RWPE2 (cell line): ENCODE results near the gene KCNMB3.

ENCODE experiments used
- ATAC-seq: fragments of 200-7000 bp; cut with Tn5 transposase; 3 replicates; pipeline ENCODE4 v1.9.1; 2021; ENCODE audit warnings: low read depth
- DNase-seq: peaks from one replicate; pipeline ENCODE4 v3.0.0-alpha.2; 2020; ENCODE audit warnings: low spot score
- H3K27ac ChIP-seq: fragments of 450-650 bp; 2 replicates; pipeline ENCODE4 v1.5.1; 2017; ENCODE audit warnings: mild to moderate bottlenecking; ENCODE audit not compliant: poor library complexity, severe bottlenecking
- H3K27me3 ChIP-seq: fragments of 250-450 bp; sonication (Bioruptor Pico); 2 replicates; pipeline ENCODE4 v1.5.1; 2021; ENCODE audit warnings: mild to moderate bottlenecking, moderate library complexity; ENCODE audit not compliant: insufficient read depth, poor library complexity, severe bottlenecking
- H3K36me3 ChIP-seq: fragments of 250-450 bp; sonication (Bioruptor Pico); 2 replicates; pipeline ENCODE4 v1.5.1; 2020; ENCODE audit warnings: low read depth, mild to moderate bottlenecking, moderate library complexity
- H3K4me1 ChIP-seq: fragments of 250-450 bp; sonication (Bioruptor Pico); 2 replicates; pipeline ENCODE4 v1.5.1; 2021; ENCODE audit warnings: mild to moderate bottlenecking, moderate library complexity; ENCODE audit not compliant: insufficient read depth, poor library complexity, severe bottlenecking
- H3K4me3 ChIP-seq: fragments of 250-450 bp; sonication (Bioruptor Pico); 2 replicates; pipeline ENCODE4 v1.5.1; 2021; ENCODE audit warnings: mild to moderate bottlenecking, moderate library complexity; ENCODE audit not compliant: severe bottlenecking
- H3K9me3 ChIP-seq: fragments of 250-450 bp; sonication (Bioruptor Pico); 2 replicates; pipeline ENCODE4 v1.5.1; 2021; ENCODE audit warnings: mild to moderate bottlenecking, moderate library complexity; ENCODE audit not compliant: severe bottlenecking
- CTCF ChIP-seq: fragments of 450-650 bp; IDR thresholded peaks from one replicate; pipeline ENCODE4 v1.5.1; 2017; ENCODE audit warnings: mild to moderate bottlenecking, moderate library complexity; ENCODE audit not compliant: poor library complexity, severe bottlenecking

The KCNMB3 gene

GRCh38 chr3:179250803-179251476 lies at the start of gene KCNMB3:
Gene KCNMB3, minus strand, starts transcription at chr3:179251114. Its CDS starts 124 bp downstream, at chr3:179250990.
- Histone ChIP-seq H3K36me3 (no peaks in the 10 kb centered on the region), H3K27me3 (no peaks in the 10 kb centered on the region), H3K27ac (no peak within 1 kb of the TSS), H3K9me3 (no peaks in the 10 kb centered on the region), H3K4me3 (no peak within 1 kb of the TSS), H3K4me1 (no peaks in the 10 kb centered on the region)
- ATAC-seq (no peak), DNase-seq (no peak)
- TF ChIP-seq CTCF = no peak

- H3K27ac ChIP-seq = no peak overlapping the region
- no peaks in the 10 kb centered on the region for H3K27me3 ChIP-seq
- no peaks in the 10 kb centered on the region for H3K36me3 ChIP-seq
- H3K4me1 ChIP-seq = no peaks in the 10 kb centered on the region
- TF ChIP-seq CTCF = no peak
- ATAC-seq (no peak), DNase-seq (no peak)
- H3K4me3 ChIP-seq = no peak overlapping the region
- H3K9me3 ChIP-seq = no peaks in the 10 kb centered on the region
These were observed 49.2 kb upstream of the KCNMB3 start for GRCh38 chr3:179299999-179300613.

GRCh38 chr3:179299316-179299715 lies 48.4 kb upstream of the KCNMB3 start:
- no peak for TF ChIP-seq CTCF
- Histone ChIP-seq H3K27me3 (no peaks in the 10 kb centered on the region), H3K4me3 (no peak overlapping the region), H3K36me3 (no peaks in the 10 kb centered on the region), H3K4me1 (no peaks in the 10 kb centered on the region), H3K9me3 (no peaks in the 10 kb centered on the region), H3K27ac (no peak overlapping the region)
- ATAC-seq (no peak), DNase-seq (no peak)

- no peaks in the 10 kb centered on the region for H3K4me1 ChIP-seq
- no peak overlapping the region for H3K27ac ChIP-seq
- no peaks in the 10 kb centered on the region for H3K36me3 ChIP-seq
- TF ChIP-seq CTCF = no peak
- no peak overlapping the region for H3K4me3 ChIP-seq
- DNase-seq (no peak), ATAC-seq (no peak)
- H3K9me3 ChIP-seq = no peaks in the 10 kb centered on the region
- H3K27me3 ChIP-seq = no peaks in the 10 kb centered on the region
These were observed 47.2 kb upstream of the KCNMB3 start for GRCh38 chr3:179297971-179298725.
